Liver (tissue), 3 donors: Measurements from ENCODE around the gene FILIP1L.

ENCODE experiments used
- EGR1 ChIP-seq, 2 donors: IDR thresholded peaks; 2 replicates each; pipeline ENCODE4 v1.6.1; 2016 to 2018; ENCODE audit warnings: antibody characterized with exemption in 2 of 2, low read depth in 2 of 2
- JUND ChIP-seq, 2 donors: IDR thresholded peaks; 2 replicates each; pipeline ENCODE4 v1.6.1; 2016; ENCODE audit warnings: antibody characterized with exemption in 2 of 2
- RAD21 ChIP-seq, 2 donors: IDR thresholded peaks; 2 replicates each; pipeline ENCODE4 v1.6.1; 2016; ENCODE audit warnings: antibody characterized with exemption in 2 of 2, mild to moderate bottlenecking in 2 of 2
- SP1 ChIP-seq: IDR thresholded peaks from 2 replicates; pipeline ENCODE4 v1.6.1; 2018; ENCODE audit warnings: antibody characterized with exemption, mild to moderate bottlenecking
- TF ChIP-seq, protein P1 (sequence below): fragments of 150-350 bp; IDR thresholded peaks from 2 replicates; pipeline ENCODE4 v1.5.1; 2017; ENCODE audit warnings: improper control_type of control experiment, low read depth, low read length; ENCODE audit not compliant: missing input control
- TF ChIP-seq, protein P2 (sequence below): IDR thresholded peaks from 2 replicates; pipeline ENCODE4 v1.6.1; 2016; ENCODE audit warnings: antibody characterized with exemption, mild to moderate bottlenecking
- donor health status: healthy.
- donor health status: healthy.

DNA sequence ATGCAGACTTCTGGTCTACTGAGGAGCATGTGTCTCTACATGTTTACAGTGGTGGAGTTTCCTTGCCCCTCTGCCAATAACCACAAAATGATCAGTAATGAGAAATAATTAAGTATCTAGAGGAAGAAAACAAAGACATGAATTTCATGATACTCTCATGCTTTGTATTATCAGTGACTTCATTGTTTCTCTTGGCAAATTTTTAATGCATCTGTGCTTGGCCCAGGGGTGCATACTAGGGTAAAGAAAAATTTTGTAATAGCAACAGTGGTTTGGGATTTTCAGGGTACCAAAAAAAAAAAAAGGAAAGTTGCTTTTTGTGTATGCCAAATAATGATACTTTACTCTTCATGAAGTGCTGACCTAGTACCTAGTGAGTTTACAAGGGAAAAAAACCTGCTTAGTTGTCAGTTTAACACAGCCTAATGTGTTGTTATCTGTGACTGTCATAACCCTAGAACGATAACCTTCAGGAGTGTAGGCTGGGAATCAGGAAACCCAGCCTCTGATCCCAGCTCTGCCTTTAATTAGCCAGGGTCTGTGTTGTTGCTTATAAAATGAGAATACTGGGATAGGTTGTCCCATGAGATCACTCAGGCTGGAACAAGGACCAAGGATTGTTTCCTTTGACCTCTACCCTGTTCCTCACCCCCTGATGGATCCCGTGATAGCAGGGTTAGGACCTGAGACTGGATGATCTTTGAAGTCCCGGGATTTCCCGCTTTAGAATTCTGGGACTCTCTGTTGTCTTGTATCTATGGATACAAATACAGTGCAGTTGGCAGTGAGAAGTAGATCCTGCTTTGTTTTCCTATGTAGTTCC is 179.1 kb downstream of the FILIP1L start:
- TF ChIP-seq, protein P1, sequence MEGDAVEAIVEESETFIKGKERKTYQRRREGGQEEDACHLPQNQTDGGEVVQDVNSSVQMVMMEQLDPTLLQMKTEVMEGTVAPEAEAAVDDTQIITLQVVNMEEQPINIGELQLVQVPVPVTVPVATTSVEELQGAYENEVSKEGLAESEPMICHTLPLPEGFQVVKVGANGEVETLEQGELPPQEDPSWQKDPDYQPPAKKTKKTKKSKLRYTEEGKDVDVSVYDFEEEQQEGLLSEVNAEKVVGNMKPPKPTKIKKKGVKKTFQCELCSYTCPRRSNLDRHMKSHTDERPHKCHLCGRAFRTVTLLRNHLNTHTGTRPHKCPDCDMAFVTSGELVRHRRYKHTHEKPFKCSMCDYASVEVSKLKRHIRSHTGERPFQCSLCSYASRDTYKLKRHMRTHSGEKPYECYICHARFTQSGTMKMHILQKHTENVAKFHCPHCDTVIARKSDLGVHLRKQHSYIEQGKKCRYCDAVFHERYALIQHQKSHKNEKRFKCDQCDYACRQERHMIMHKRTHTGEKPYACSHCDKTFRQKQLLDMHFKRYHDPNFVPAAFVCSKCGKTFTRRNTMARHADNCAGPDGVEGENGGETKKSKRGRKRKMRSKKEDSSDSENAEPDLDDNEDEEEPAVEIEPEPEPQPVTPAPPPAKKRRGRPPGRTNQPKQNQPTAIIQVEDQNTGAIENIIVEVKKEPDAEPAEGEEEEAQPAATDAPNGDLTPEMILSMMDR = no peak
- TF ChIP-seq, protein P2, sequence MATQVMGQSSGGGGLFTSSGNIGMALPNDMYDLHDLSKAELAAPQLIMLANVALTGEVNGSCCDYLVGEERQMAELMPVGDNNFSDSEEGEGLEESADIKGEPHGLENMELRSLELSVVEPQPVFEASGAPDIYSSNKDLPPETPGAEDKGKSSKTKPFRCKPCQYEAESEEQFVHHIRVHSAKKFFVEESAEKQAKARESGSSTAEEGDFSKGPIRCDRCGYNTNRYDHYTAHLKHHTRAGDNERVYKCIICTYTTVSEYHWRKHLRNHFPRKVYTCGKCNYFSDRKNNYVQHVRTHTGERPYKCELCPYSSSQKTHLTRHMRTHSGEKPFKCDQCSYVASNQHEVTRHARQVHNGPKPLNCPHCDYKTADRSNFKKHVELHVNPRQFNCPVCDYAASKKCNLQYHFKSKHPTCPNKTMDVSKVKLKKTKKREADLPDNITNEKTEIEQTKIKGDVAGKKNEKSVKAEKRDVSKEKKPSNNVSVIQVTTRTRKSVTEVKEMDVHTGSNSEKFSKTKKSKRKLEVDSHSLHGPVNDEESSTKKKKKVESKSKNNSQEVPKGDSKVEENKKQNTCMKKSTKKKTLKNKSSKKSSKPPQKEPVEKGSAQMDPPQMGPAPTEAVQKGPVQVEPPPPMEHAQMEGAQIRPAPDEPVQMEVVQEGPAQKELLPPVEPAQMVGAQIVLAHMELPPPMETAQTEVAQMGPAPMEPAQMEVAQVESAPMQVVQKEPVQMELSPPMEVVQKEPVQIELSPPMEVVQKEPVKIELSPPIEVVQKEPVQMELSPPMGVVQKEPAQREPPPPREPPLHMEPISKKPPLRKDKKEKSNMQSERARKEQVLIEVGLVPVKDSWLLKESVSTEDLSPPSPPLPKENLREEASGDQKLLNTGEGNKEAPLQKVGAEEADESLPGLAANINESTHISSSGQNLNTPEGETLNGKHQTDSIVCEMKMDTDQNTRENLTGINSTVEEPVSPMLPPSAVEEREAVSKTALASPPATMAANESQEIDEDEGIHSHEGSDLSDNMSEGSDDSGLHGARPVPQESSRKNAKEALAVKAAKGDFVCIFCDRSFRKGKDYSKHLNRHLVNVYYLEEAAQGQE = no peak
- TF ChIP-seq RAD21 (IDR thresholded peaks at IDR 0.05) (no peak), SP1 (no peak), JUND (IDR thresholded peaks at IDR 0.05) (no peak), EGR1 (IDR thresholded peaks at IDR 0.05; ENCODE audit: low read depth in 2 of 2) (no peak)
